ACC112 (cell line): ENCODE measurements around the gene CFAP119.

ENCODE experiments used
- H2AFZ ChIP-seq: fragments of 200-600 bp; sonication (generic); one replicate; pipeline ENCODE4 v1.6.0; 2017; ENCODE audit warnings: antibody characterized with exemption, low read length; ENCODE audit not compliant: unreplicated experiment
- H3K27ac ChIP-seq: fragments of 200-600 bp; sonication (generic); 2 replicates; pipeline ENCODE4 v1.5.1; 2014; ENCODE audit warnings: low read depth, mild to moderate bottlenecking, antibody characterized with exemption, low read length, moderate library complexity
- H3K27me3 ChIP-seq: fragments of 200-600 bp; sonication (generic); 2 replicates; pipeline ENCODE4 v1.6.1; 2014; ENCODE audit warnings: mild to moderate bottlenecking, antibody characterized with exemption, low read length, moderate library complexity, mixed read lengths; ENCODE audit not compliant: insufficient read depth
- H3K36me3 ChIP-seq: fragments of 200-600 bp; sonication (generic); 2 replicates; pipeline ENCODE4 v1.6.1; 2016; ENCODE audit warnings: mild to moderate bottlenecking, antibody characterized with exemption, low read length, moderate library complexity, mixed read lengths; ENCODE audit not compliant: insufficient read depth
- H3K4me1 ChIP-seq: fragments of 200-600 bp; sonication (generic); one replicate; pipeline ENCODE4 v1.6.1; 2016; ENCODE audit warnings: low read length, mixed read lengths; ENCODE audit not compliant: insufficient read depth, unreplicated experiment, control insufficient read depth
- H3K4me3 ChIP-seq: fragments of 200-600 bp; sonication (generic); 2 replicates; pipeline ENCODE4 v1.5.1; 2014; ENCODE audit warnings: mild to moderate bottlenecking, low read depth, low read length
- H3K79me2 ChIP-seq: fragments of 200-600 bp; sonication (generic); one replicate; pipeline ENCODE4 v1.6.0; 2016; ENCODE audit warnings: low read length; ENCODE audit not compliant: control insufficient read depth, unreplicated experiment, insufficient read depth

CFAP119 gene

GRCh38 chr16:30769379-30770089 lies 7.7 kb upstream of the CFAP119 start:
- Histone ChIP-seq H3K79me2 (no peaks in the 10 kb centered on the region), H3K27me3 (no peaks in the 10 kb centered on the region), H3K36me3 (peaks cover 17% of the 10 kb centered on the region), H3K4me1 (peaks cover 2% of the 10 kb centered on the region), H3K27ac (no peak overlapping the region), H3K4me3 (no peak overlapping the region), H2AFZ (no peak overlapping the region)

GRCh38 chr16:30768583-30769181 lies 6.8 kb upstream of the CFAP119 start:
- no peak overlapping the region for H2AFZ ChIP-seq
- peaks cover 7% of the 10 kb centered on the region for H3K79me2 ChIP-seq
- no peak overlapping the region for H3K4me3 ChIP-seq
- H3K27ac ChIP-seq = no peak overlapping the region
- peaks cover 1% of the 10 kb centered on the region for H3K4me1 ChIP-seq
- peaks cover 23% of the 10 kb centered on the region for H3K36me3 ChIP-seq
- H3K27me3 ChIP-seq = no peaks in the 10 kb centered on the region

GRCh38 chr16:30767767-30768465 lies 6.1 kb upstream of the CFAP119 start:
- no peak overlapping the region for H2AFZ ChIP-seq
- H3K79me2 ChIP-seq = peaks cover 15% of the 10 kb centered on the region
- no peak overlapping the region for H3K4me3 ChIP-seq
- peaks cover 9% of the 10 kb centered on the region for H3K4me1 ChIP-seq
- H3K27me3 ChIP-seq = no peaks in the 10 kb centered on the region
- H3K36me3 ChIP-seq = peaks cover 25% of the 10 kb centered on the region
- H3K27ac ChIP-seq = no peak overlapping the region

GRCh38 chr16:30766933-30767284 lies 5.0 kb upstream of the CFAP119 start:
- no peak overlapping the region for H3K27ac ChIP-seq
- H3K27me3 ChIP-seq = no peaks in the 10 kb centered on the region
- peaks cover 22% of the 10 kb centered on the region for H3K79me2 ChIP-seq
- H3K4me1 ChIP-seq = peaks cover 10% of the 10 kb centered on the region
- peaks cover 25% of the 10 kb centered on the region for H3K36me3 ChIP-seq
- H2AFZ ChIP-seq = no peak overlapping the region
- H3K4me3 ChIP-seq = no peak overlapping the region

- H3K27ac ChIP-seq = no peak overlapping the region
- H3K79me2 ChIP-seq = peaks cover 22% of the 10 kb centered on the region
- H3K36me3 ChIP-seq = peaks cover 25% of the 10 kb centered on the region
- no peak overlapping the region for H3K4me3 ChIP-seq
- H2AFZ ChIP-seq = no peak overlapping the region
- peaks cover 10% of the 10 kb centered on the region for H3K4me1 ChIP-seq
- H3K27me3 ChIP-seq = no peaks in the 10 kb centered on the region
These were observed 4.5 kb upstream of the CFAP119 start for GRCh38 chr16:30766206-30766932.

GRCh38 chr16:30764816-30765465 lies 3.1 kb upstream of the CFAP119 start:
- peaks cover 10% of the 10 kb centered on the region for H3K4me1 ChIP-seq
- peaks cover 22% of the 10 kb centered on the region for H3K79me2 ChIP-seq
- H3K36me3 ChIP-seq = peaks cover 25% of the 10 kb centered on the region
- no peak overlapping the region for H2AFZ ChIP-seq
- no peak overlapping the region for H3K4me3 ChIP-seq
- no peaks in the 10 kb centered on the region for H3K27me3 ChIP-seq
- H3K27ac ChIP-seq = no peak overlapping the region

- Histone ChIP-seq H3K79me2 (peaks cover 22% of the 10 kb centered on the region), H3K4me3 (peak overlapping the region; percentile 99), H3K4me1 (peaks cover 10% of the 10 kb centered on the region), H3K36me3 (peaks cover 25% of the 10 kb centered on the region), H2AFZ (no peak overlapping the region), H3K27ac (no peak overlapping the region), H3K27me3 (no peaks in the 10 kb centered on the region)
These were observed 2.2 kb upstream of the CFAP119 start for GRCh38 chr16:30764086-30764485.

GRCh38 chr16:30762991-30763725 lies 1.3 kb upstream of the CFAP119 start:
- peak overlapping the region; percentile 99 for H3K4me3 ChIP-seq
- peaks cover 25% of the 10 kb centered on the region for H3K36me3 ChIP-seq
- no peaks in the 10 kb centered on the region for H3K27me3 ChIP-seq
- H3K79me2 ChIP-seq = peaks cover 22% of the 10 kb centered on the region
- H3K27ac ChIP-seq = 0 out of 2 replicates have a peak overlapping the region, but pooled peaks have one; percentile 58
- H2AFZ ChIP-seq = no peak overlapping the region
- H3K4me1 ChIP-seq = peaks cover 10% of the 10 kb centered on the region

- Histone ChIP-seq H3K79me2 (peaks cover 22% of the 10 kb centered on the region), H2AFZ (peak overlapping the region; percentile 92), H3K4me3 (peak overlapping the region; percentile 99), H3K27ac (peak overlapping the region; percentile 55), H3K4me1 (peaks cover 10% of the 10 kb centered on the region), H3K36me3 (peaks cover 18% of the 10 kb centered on the region; the same call in 1 of the 2 replicates), H3K27me3 (no peaks in the 10 kb centered on the region)
These were observed 385 bp downstream of the CFAP119 start for GRCh38 chr16:30761427-30761927.
